Measurements from ENCODE around the gene KRT78.
"Not testable (repeated sequence)": the region's sequence is repeated elsewhere in the genome, so short reads cannot be mapped to it uniquely, and the experiment has no call there.

The KRT78 gene

GRCh38 chr12:52870361-52871290 is 21.8 kb upstream of the KRT78 start:
- DNase-seq = peak; percentile 48

- no peak for DNase-seq
Measured at GRCh38 chr12:52867642-52868041, 18.8 kb upstream of the KRT78 start.

- DNase-seq = no peak
Measured at GRCh38 chr12:52867152-52867551, 18.4 kb upstream of the KRT78 start.

GRCh38 chr12:52865090-52865944 is 16.5 kb upstream of the KRT78 start:
- no peak for DNase-seq

GRCh38 chr12:52862023-52862422 is 13.2 kb upstream of the KRT78 start:
- DNase-seq = no peak

GRCh38 chr12:52861511-52861910 is 12.7 kb upstream of the KRT78 start:
- no peak for DNase-seq

GRCh38 chr12:52860102-52860823 is 11.5 kb upstream of the KRT78 start:
- no peak for DNase-seq

GRCh38 chr12:52857500-52857899 is 8.7 kb upstream of the KRT78 start:
- DNase-seq = no peak

- DNase-seq = no peak
Measured at GRCh38 chr12:52856787-52857186, 8.0 kb upstream of the KRT78 start.

GRCh38 chr12:52856077-52856476 is 7.3 kb upstream of the KRT78 start:
- DNase-seq = not testable (repeated sequence)

GRCh38 chr12:52851787-52852186 is 3.0 kb upstream of the KRT78 start:
- DNase-seq = no peak

- DNase-seq = no peak
Measured at GRCh38 chr12:52850681-52851080, 1.9 kb upstream of the KRT78 start.

- DNase-seq = no peak
Measured at GRCh38 chr12:52849511-52849910, 717 bp upstream of the KRT78 start.

GRCh38 chr12:52847335-52848102 is 1.3 kb downstream of the KRT78 start:
- DNase-seq = no peak

GRCh38 chr12:52846356-52846970 is 2.3 kb downstream of the KRT78 start:
- no peak for DNase-seq

GRCh38 chr12:52845946-52846345 is 2.8 kb downstream of the KRT78 start:
- DNase-seq = no peak

- no peak for DNase-seq
Measured at GRCh38 chr12:52844386-52844785, 4.4 kb downstream of the KRT78 start.

GRCh38 chr12:52839436-52840105 is 9.2 kb downstream of the KRT78 start:
- DNase-seq = no peak

- no peak for DNase-seq
Measured at GRCh38 chr12:52838609-52839435, 10.0 kb downstream of the KRT78 start.

Measured in KG1 (cell line).